Keratinocyte (primary cell): ENCODE measurements around the gene CUX1. TPM values are rescaled to one million over a fixed set of nuclear protein-coding genes. Genes with fewer than 3 reads are reported as not detected.

Experiments used
- DNase-seq: peaks from one replicate; pipeline ENCODE4 v3.0.0-alpha.2; 2011; ENCODE audit warnings: low read depth, missing footprints, low spot score
- FAIRE-seq: peaks from 2 replicates; lab custom pipeline; 2011; peaks lifted over from hg19 to GRCh38; lab: Jason Lieb, UNC
- H2AFZ ChIP-seq: 2 replicates; pipeline ENCODE4 v1.6.0; 2012; ENCODE audit warnings: low read length, control low read depth, inconsistent platforms; ENCODE audit not compliant: control insufficient read depth
- H3K27ac ChIP-seq: 2 replicates; pipeline ENCODE4 v1.5.1; 2011; ENCODE audit warnings: low read length; ENCODE audit not compliant: control insufficient read depth, insufficient read depth
- H3K27me3 ChIP-seq: 3 replicates; pipeline ENCODE4 v1.6.0; 2011; ENCODE audit warnings: low read length; ENCODE audit not compliant: control insufficient read depth, insufficient read depth; ENCODE audit errors: extremely low read depth
- H3K36me3 ChIP-seq, 2 experiments: 2 replicates in 1 of 2; 3 replicates in 1 of 2; pipeline ENCODE4 v1.5.1; 2011; ENCODE audit warnings: low read length in 2 of 2, mild to moderate bottlenecking in 1 of 2; ENCODE audit not compliant: control insufficient read depth in 2 of 2, insufficient read depth in 2 of 2; ENCODE audit errors: extremely low read depth in 1 of 2
- H3K4me1 ChIP-seq: 3 replicates; pipeline ENCODE4 v1.5.1; 2011; ENCODE audit warnings: low read length; ENCODE audit not compliant: control insufficient read depth, insufficient read depth; ENCODE audit errors: extremely low read depth
- H3K4me2 ChIP-seq: 3 replicates; pipeline ENCODE4 v1.6.0; 2011; ENCODE audit warnings: low read depth, low read length; ENCODE audit not compliant: control insufficient read depth, insufficient read depth; ENCODE audit errors: extremely low read depth
- H3K4me3 ChIP-seq, 3 experiments: fragments of 200-600 bp in 1 of 3; sonication (generic) in 1 of 3; 2 replicates in 2 of 3; 3 replicates in 1 of 3; pipeline ENCODE4 v1.5.1; 2011 to 2016; ENCODE audit warnings: low read length in 3 of 3, mild to moderate bottlenecking in 3 of 3, control low read depth in 2 of 3, inconsistent platforms in 1 of 3, low read depth in 1 of 3, mixed read lengths in 1 of 3, mixed run types in 1 of 3, moderate library complexity in 1 of 3; ENCODE audit not compliant: control insufficient read depth in 2 of 3, insufficient read depth in 2 of 3; ENCODE audit errors: extremely low read depth in 1 of 3
- H3K79me2 ChIP-seq: 2 replicates; pipeline ENCODE4 v1.6.0; 2012; ENCODE audit warnings: low read length; ENCODE audit not compliant: control insufficient read depth, insufficient read depth
- H3K9ac ChIP-seq: 3 replicates; pipeline ENCODE4 v1.6.0; 2011; ENCODE audit warnings: low read length; ENCODE audit not compliant: control insufficient read depth, insufficient read depth; ENCODE audit errors: extremely low read depth
- H3K9me1 ChIP-seq: 3 replicates; pipeline ENCODE4 v1.6.0; 2011; ENCODE audit warnings: low read length; ENCODE audit not compliant: control insufficient read depth, insufficient read depth; ENCODE audit errors: extremely low read depth
- H3K9me3 ChIP-seq: 2 replicates; pipeline ENCODE4 v1.5.1; 2012; ENCODE audit warnings: low read depth, low read length; ENCODE audit not compliant: control insufficient read depth
- H4K20me1 ChIP-seq: 3 replicates; pipeline ENCODE4 v1.6.0; 2011; ENCODE audit warnings: low read length; ENCODE audit not compliant: control insufficient read depth, insufficient read depth; ENCODE audit errors: extremely low read depth
- CTCF ChIP-seq, 3 experiments: IDR thresholded peaks in 1 of 3; conservative IDR thresholded peaks in 1 of 3; optimal IDR thresholded peaks in 1 of 3; 2 replicates in 2 of 3; 3 replicates in 1 of 3; pipeline versions ENCODE3 to v1.5.1; 2011; ENCODE audit warnings: low read length in 3 of 3, mild to moderate bottlenecking in 3 of 3, moderate library complexity in 2 of 3, control low read depth in 1 of 3, inconsistent platforms in 1 of 3; ENCODE audit not compliant: insufficient read depth in 2 of 3; ENCODE audit errors: extremely low read depth in 1 of 3
- EZH2 ChIP-seq: IDR thresholded peaks from one replicate; pipeline ENCODE4 v1.6.1; 2012; ENCODE audit warnings: inconsistent platforms, mild to moderate bottlenecking, low read length, moderate library complexity
- dilution Hi-C: fragments of 300-500 bp; cut with MboI; formaldehyde crosslinking; loops from one replicate; pipeline ENCODE4 v1.7.0; 2020; ENCODE audit warnings: low sequenced_read_pairs; ENCODE audit not compliant: extremely low pct_ligation_motif_present
- polyA plus RNA-seq, 5 experiments: library from polyadenylated mRNA; depleted of rRNA in 3 of 5; stranded (reverse) in 3 of 5; stranded (forward) in 1 of 5; unstranded in 1 of 5; fragments of >200 nt; gene quantifications; 1 replicate in 1 of 5; 2 replicates in 3 of 5; 3 replicates in 1 of 5; pipeline versions ENCODE4 v1.2.1 to v1.2.3, GENCODE V29; 2011 to 2012; ENCODE audit warnings: missing spikeins in 2 of 5, low read depth in 1 of 5, low replicate concordance in 1 of 5

Gene CUX1
- polyA plus RNA-seq, 1 donor (not counting 4 experiments of a cell fraction or from before 2014, with no cell fraction given): 18.3 TPM

GRCh38 chr7:101953248-101953819, 135.9 kb downstream of the CUX1 start:
- Histone ChIP-seq H3K9ac (no peak overlapping the region), H3K36me3 (no peaks in the 10 kb centered on the region), H2AFZ (no peak overlapping the region), H3K9me1 (peaks cover 2% of the 10 kb centered on the region), H4K20me1 (no peaks in the 10 kb centered on the region), H3K27me3 (no peaks in the 10 kb centered on the region), H3K4me1 (peaks cover 9% of the 10 kb centered on the region), H3K4me2 (no peak overlapping the region), H3K4me3 (no peak overlapping the region), H3K9me3 (no peaks in the 10 kb centered on the region), H3K27ac (no peak overlapping the region), H3K79me2 (peaks cover 1% of the 10 kb centered on the region)
- FAIRE-seq (no peak), DNase-seq (no peak)
- TF ChIP-seq EZH2 (no peak), CTCF (optimal IDR thresholded peaks at IDR 0.05 in 1 of 3, IDR thresholded peaks at IDR 0.05 in 1 of 3, conservative IDR thresholded peaks at IDR 0.05 in 1 of 3; ENCODE audit: extremely low read depth in 1 of 3, insufficient read depth in 2 of 3, low read length in 3 of 3) (no peak)
- dilution Hi-C loops: no loop called here

DNA sequence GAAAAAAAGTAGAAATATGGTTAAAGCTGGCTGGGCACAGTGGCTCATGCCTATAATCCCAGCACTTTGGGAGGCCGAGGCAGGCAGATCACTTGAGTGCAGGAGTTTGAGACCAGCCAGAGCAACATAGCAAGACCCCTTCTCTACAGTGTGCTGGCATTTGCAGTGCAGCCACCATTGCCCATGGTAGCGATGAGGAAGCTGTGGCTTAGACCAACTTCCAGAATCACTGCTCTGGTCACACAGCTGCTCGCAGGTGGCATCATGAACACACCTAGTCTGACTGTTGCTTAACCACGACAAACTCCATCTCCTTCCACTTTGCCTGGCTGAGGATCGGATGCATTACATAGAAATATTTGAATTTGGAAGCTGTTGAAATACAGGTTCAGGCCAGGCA, 137.1 kb downstream of the CUX1 start:
- Histone ChIP-seq H3K4me3 (no peak overlapping the region), H3K27ac (no peak overlapping the region), H3K79me2 (peaks cover 1% of the 10 kb centered on the region), H4K20me1 (no peaks in the 10 kb centered on the region), H3K9me1 (peaks cover 2% of the 10 kb centered on the region), H3K9ac (no peak overlapping the region), H3K4me2 (no peak overlapping the region), H2AFZ (no peak overlapping the region), H3K4me1 (peaks cover 9% of the 10 kb centered on the region), H3K27me3 (no peaks in the 10 kb centered on the region), H3K9me3 (no peaks in the 10 kb centered on the region), H3K36me3 (no peaks in the 10 kb centered on the region)
- TF ChIP-seq EZH2 (no peak), CTCF (optimal IDR thresholded peaks at IDR 0.05 in 1 of 3, IDR thresholded peaks at IDR 0.05 in 1 of 3, conservative IDR thresholded peaks at IDR 0.05 in 1 of 3; ENCODE audit: extremely low read depth in 1 of 3, insufficient read depth in 2 of 3, low read length in 3 of 3) (no peak)
- dilution Hi-C loops: no loop called here
- FAIRE-seq: no peak
- DNase-seq: no peak
